Subcutaneous abdominal adipose tissue (tissue), 5 donors: Measurements from ENCODE around the gene GCNT4.
A peak's percentile ranks its signal among the peaks of the same experiment; 100 is the strongest.

Experiments used
- H3K27ac ChIP-seq: one replicate; pipeline ENCODE4 v1.7.0; 2013; ENCODE audit warnings: low read depth, mild to moderate bottlenecking, inconsistent platforms, low read length, moderate library complexity
- H3K27me3 ChIP-seq, 5 donors: one replicate each; pipeline ENCODE4 v1.7.0; 2013; ENCODE audit warnings: low read length in 5 of 5, inconsistent platforms in 1 of 5; ENCODE audit not compliant: control insufficient read depth in 5 of 5, insufficient read depth in 4 of 5
- H3K36me3 ChIP-seq, 5 donors: one replicate each; pipeline ENCODE4 v1.7.0; 2013; ENCODE audit warnings: low read length in 5 of 5; ENCODE audit not compliant: control insufficient read depth in 5 of 5, insufficient read depth in 5 of 5
- H3K4me1 ChIP-seq, 5 donors: one replicate each; pipeline ENCODE4 v1.7.0; 2013; ENCODE audit warnings: low read length in 5 of 5, mild to moderate bottlenecking in 3 of 5, moderate library complexity in 1 of 5; ENCODE audit not compliant: control insufficient read depth in 5 of 5, insufficient read depth in 5 of 5
- H3K4me3 ChIP-seq, 5 donors: one replicate each; pipeline ENCODE4 v1.7.0; 2013; ENCODE audit warnings: low read length in 5 of 5, low read depth in 1 of 5
- H3K9ac ChIP-seq, 5 donors: one replicate each; pipeline ENCODE4 v1.7.0; 2013; ENCODE audit warnings: low read length in 5 of 5, mild to moderate bottlenecking in 4 of 5, moderate library complexity in 3 of 5
- H3K9me3 ChIP-seq, 5 donors: one replicate each; pipeline ENCODE4 v1.7.0; 2013; ENCODE audit warnings: low read length in 5 of 5; ENCODE audit not compliant: control insufficient read depth in 5 of 5
- donor health status: healthy.
- donor health status: healthy.
- donor health status: healthy.
- donor health status: healthy.
- donor health status: healthy.

The GCNT4 gene

DNA sequence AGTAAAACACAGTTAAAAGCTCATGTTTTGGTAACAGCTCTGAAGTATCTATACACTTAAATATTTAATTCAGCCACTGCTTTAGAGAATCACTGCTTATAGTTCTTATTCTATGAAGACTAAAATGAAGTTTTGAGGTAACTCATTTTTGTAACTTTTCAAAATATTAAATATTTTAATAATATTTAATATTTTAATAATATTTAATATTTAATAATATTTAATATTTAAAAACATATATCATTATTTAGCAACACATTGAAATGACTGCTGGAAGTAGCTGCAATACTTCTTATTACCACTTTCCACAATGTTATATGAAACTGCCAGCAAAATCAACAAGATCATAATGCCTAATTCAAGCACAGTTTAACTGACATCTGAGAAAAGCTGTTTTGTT, 18.7 kb upstream of the GCNT4 start:
- Histone ChIP-seq H3K27me3 (no peaks in the 10 kb centered on the region), H3K9me3 (no peaks in the 10 kb centered on the region), H3K36me3 (no peaks in the 10 kb centered on the region), H3K27ac (no peak overlapping the region), H3K4me3 (no peak overlapping the region), H3K9ac (no peak overlapping the region), H3K4me1 (no peaks in the 10 kb centered on the region)

DNA sequence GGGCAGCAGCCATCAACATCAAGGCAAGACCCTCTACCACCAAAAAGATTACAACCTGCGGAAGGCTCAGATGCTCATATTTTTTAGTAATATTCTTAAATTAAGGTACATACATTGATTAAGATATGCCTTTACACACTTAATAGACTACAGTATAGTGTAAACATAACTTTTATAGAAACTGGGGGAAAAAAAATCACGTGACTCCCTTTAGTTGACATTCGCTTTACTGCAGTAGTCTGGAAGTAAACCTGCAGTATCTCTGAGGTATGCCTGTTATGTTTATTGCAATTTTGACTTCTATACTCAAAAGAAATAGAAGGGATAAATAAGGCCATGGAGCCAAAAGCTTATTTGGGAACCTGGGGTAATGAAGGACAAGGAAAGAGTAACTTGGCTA, 15.1 kb upstream of the GCNT4 start:
- no peaks in the 10 kb centered on the region for H3K4me1 ChIP-seq
- H3K27me3 ChIP-seq = no peaks in the 10 kb centered on the region

DNA sequence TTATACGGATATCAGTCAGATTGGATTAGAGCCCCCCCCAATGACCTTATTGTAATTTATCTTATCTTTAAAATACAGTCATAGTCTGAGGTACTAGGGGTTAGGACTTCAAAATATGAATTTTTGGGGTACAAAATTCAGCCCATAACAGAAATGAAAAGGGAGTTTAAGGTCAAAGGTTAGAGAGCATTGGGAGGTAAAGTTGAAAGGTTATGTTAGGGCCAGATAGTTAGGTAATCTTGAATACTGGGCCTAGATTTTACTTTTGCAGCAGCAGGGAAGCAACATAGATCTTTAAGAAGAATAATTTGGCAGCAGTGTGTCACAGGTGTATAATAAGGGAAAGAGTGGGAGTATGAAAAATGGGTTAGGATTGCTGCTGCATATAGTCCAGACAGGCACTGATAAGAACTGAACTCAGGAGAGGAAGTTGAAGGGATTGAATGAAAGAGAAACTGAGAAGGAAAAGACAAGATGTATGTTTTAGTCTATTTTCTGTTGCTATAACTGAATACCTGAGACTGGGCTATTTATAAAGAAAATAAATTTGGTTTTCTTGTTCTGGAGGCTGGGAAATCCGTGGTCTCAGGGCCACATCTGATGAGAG, 10.7 kb upstream of the GCNT4 start:
- Histone ChIP-seq H3K4me3 (no peak overlapping the region), H3K36me3 (no peaks in the 10 kb centered on the region), H3K27me3 (no peaks in the 10 kb centered on the region), H3K9me3 (no peaks in the 10 kb centered on the region), H3K9ac (no peak overlapping the region), H3K27ac (no peak overlapping the region), H3K4me1 (peaks cover 0 to 5% (median 0%) of the 10 kb centered on the region in 5 donors)

More for the DNA sequence above, 15.1 kb upstream of the GCNT4 start:
- H3K9me3 ChIP-seq = no peaks in the 10 kb centered on the region
- H3K9ac ChIP-seq = no peak overlapping the region
- no peak overlapping the region for H3K4me3 ChIP-seq
- no peaks in the 10 kb centered on the region for H3K36me3 ChIP-seq
- no peak overlapping the region for H3K27ac ChIP-seq

DNA sequence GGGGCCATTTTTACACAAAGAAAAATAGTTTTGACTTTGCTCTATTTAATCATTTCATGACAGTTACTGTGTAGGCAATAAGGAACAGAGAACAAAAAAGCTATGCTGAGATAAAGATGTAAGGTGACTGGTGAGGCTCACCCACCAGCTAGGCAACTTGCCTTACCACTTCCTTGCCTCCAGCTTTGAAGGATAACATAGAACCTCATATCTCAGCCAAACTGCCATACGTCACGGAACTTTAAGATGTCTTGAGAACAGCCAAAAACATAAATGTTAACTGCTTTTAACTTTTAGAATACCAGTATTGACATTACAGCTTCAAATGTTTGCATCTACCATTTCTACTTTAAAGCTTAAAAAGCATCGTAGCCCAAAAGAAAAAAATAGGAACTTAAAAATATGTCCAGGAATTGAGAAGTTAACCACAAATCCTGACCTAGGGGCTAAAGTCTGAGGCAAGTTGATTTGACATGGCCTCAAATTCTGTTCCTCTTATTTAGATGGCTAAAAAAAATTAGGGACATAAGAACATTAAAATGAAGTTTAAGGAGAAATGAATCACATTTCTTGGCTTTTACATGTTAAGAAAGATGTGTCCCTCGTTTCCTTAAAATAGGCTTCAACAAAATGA, 7.7 kb upstream of the GCNT4 start:
- Histone ChIP-seq H3K9me3 (no peaks in the 10 kb centered on the region), H3K27me3 (peaks cover 0 to 6% (median 0%) of the 10 kb centered on the region in 5 donors), H3K4me3 (no peak overlapping the region), H3K4me1 (peaks cover 0 to 12% (median 0%) of the 10 kb centered on the region in 5 donors), H3K36me3 (no peaks in the 10 kb centered on the region), H3K27ac (no peak overlapping the region), H3K9ac (no peak overlapping the region)

DNA sequence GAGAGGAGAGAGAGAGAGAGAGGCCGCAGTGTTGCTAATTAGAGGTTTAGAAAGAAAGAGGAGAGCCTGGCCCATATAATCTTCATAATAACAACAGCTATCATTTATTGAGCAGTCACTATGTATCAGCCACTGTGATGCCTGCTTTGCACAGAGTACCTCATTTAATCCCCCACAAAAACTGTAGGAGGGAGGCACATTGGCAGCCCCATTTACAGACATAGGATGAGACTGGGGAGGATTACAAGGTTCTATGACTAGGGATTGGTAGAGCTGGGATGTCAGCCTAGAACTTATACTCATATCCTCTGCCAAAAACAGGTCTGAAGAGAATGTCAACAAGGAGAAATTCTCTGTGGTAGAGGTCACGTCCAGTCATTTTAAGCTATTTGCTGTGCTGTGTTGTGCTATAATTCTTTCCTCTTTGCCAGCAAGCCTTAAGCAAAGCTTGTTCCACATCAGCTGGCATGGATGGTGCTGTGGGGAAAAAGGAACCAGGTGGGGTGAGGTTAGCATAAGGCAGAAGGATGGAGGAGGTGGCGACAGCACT, 6.7 kb upstream of the GCNT4 start:
- H3K27ac ChIP-seq = no peak overlapping the region
- H3K4me1 ChIP-seq = peaks cover 0 to 18% (median 7%) of the 10 kb centered on the region in 5 donors
- peaks cover 0 to 8% (median 0%) of the 10 kb centered on the region in 5 donors for H3K27me3 ChIP-seq
- no peak overlapping the region for H3K4me3 ChIP-seq
- H3K36me3 ChIP-seq = no peaks in the 10 kb centered on the region
- H3K9me3 ChIP-seq = no peaks in the 10 kb centered on the region
- H3K9ac ChIP-seq = no peak overlapping the region

DNA sequence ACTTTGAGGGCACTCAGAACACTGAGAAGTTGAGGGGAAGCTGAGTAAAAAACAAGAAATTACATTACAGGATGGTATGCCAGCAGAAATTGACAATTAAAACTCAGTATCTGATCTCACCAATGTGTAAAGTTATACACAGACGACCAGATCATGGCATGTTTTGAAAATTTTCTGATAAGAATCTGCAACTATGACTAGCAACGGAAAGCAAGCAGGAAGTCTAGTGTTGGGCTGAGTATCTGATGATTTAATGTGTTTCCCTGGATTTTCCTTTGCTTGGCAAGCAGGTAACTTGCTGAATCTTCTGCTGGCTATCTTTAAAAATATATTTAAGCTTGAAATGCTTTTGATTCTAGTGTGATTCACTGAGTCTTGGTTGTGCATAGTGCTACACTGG, 5.2 kb upstream of the GCNT4 start:
- Histone ChIP-seq H3K27ac (no peak overlapping the region), H3K4me3 (no peak overlapping the region), H3K27me3 (peaks cover 0 to 9% (median 0%) of the 10 kb centered on the region in 5 donors), H3K36me3 (no peaks in the 10 kb centered on the region), H3K9ac (no peak overlapping the region), H3K9me3 (no peaks in the 10 kb centered on the region), H3K4me1 (peaks cover 1 to 27% (median 13%) of the 10 kb centered on the region in 5 donors)

DNA sequence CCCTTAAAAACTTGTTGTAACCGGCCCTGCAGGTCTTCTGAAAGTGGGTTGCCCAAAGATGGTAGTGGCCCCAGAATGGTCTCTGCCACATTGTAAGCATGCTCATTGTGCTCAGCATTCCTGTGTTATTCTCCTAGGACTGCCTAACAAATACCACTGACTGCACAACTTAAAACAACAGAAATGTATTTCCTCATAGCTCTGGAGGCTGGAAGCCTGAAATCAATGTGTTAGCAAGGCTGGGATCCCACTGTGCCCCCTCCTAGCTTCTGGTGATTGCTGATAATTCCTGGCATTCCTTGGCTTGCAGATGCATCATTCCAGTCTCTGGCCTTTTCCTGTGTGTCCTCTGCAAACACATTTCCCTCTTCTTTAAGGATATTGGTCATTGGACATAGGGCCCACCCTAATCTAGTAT, 3.4 kb upstream of the GCNT4 start:
- Histone ChIP-seq H3K4me3 (no peak overlapping the region), H3K9ac (no peak overlapping the region), H3K9me3 (no peaks in the 10 kb centered on the region), H3K27me3 (peaks cover 0 to 14% (median 2%) of the 10 kb centered on the region in 5 donors), H3K36me3 (no peaks in the 10 kb centered on the region), H3K4me1 (peaks cover 1 to 37% (median 18%) of the 10 kb centered on the region in 5 donors), H3K27ac (no peak overlapping the region)

DNA sequence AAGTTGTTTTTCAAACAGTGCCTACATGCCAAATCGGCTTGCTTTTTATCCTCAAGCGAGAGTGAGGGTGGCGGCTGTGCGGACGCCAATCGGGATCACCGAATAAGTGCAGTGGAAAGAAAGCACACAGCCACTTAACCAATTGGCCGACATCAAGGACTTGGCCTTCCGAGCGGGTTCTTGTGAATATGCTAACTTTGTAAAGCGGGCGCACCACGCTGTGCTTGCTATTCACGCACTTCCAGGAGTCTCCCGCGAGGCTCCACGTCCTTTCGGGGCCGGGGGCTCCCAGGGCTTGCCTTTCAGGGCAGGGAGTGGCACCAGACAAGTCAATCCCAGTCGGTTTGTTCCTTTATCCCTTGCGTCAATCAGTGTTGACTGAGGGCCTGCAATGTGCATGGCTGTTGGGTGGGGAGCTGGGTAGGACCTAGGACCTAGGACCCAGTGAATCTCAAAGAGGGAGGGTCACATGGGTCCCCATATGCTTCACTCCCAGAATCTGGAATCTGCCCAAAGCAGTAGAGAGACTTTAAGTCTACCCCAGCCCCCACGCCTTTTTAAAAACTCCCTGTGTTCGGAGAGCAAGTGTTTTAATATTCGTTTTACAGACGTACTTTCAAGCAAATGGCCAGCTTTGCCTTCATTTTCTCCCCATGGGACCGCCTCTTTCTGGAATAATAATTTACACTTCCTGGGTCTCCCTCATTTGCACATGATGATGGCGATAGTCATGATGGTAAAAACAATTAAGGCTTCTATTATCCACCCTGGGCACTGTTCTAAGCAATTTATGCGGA, 2.0 kb upstream of the GCNT4 start:
- peak overlapping the region; percentile 74 to 87 (median 77) for H3K4me3 ChIP-seq
- peaks cover 0 to 15% (median 2%) of the 10 kb centered on the region in 5 donors for H3K27me3 ChIP-seq
- peak overlapping the region; percentile 5 to 53 (median 28) for H3K9ac ChIP-seq
- peak overlapping the region; percentile 61 for H3K27ac ChIP-seq
- no peaks in the 10 kb centered on the region for H3K36me3 ChIP-seq
- no peaks in the 10 kb centered on the region for H3K9me3 ChIP-seq
- peaks cover 1 to 39% (median 18%) of the 10 kb centered on the region in 5 donors for H3K4me1 ChIP-seq

DNA sequence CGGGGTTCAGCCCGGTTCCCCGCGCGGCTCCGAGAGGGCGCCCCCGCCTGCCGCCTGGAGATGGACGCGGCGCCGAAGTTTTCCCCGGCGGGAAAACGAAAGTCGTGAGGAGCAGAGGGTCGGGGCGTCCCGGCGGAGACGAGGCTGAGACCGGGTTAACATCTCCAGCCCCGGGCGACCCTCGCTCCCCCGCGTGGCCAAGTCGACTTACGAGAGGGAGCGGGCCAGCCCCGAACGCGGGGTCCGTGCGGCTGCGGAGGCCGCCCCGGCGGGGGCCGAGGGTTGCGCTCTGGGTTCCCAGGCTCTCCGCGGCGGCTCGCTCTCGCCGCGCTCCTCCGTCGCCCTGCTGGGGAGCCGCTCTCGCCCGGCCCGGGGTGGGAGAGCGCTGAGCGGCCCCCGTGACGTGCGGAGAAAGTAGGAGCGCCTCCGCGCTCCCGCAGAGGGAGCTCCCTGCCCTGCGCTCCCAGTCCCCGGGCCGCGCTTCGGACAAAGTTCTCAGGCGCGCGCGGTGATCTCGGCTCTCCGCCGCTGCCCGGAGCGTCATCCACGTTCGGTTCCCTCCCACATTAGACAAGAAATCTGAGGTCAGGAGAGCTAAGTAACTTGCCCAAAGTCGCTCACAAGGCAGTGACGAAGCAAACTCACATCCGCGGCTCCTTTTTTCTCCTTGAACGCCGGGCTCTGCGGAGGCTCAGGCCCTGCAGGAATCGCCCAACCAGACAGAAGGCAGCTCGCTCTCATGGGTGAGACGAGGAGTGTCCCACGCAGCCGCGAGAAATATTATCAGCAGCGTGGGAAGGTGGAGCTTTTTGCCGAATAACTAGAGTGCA, 1.2 kb upstream of the GCNT4 start:
- peaks cover 0 to 15% (median 2%) of the 10 kb centered on the region in 5 donors for H3K27me3 ChIP-seq
- H3K4me3 ChIP-seq = peak overlapping the region; percentile 74 to 87 (median 77)
- H3K36me3 ChIP-seq = no peaks in the 10 kb centered on the region
- H3K9ac ChIP-seq = peak overlapping the region; percentile 5 to 60 (median 38)
- H3K9me3 ChIP-seq = no peaks in the 10 kb centered on the region
- peaks cover 1 to 37% (median 18%) of the 10 kb centered on the region in 5 donors for H3K4me1 ChIP-seq
- peak overlapping the region; percentile 61 for H3K27ac ChIP-seq
